ENCODE data around the gene HNRNPUL1.
A peak's percentile ranks its signal among the peaks of the same experiment; 100 is the strongest.

The HNRNPUL1 gene

DNA sequence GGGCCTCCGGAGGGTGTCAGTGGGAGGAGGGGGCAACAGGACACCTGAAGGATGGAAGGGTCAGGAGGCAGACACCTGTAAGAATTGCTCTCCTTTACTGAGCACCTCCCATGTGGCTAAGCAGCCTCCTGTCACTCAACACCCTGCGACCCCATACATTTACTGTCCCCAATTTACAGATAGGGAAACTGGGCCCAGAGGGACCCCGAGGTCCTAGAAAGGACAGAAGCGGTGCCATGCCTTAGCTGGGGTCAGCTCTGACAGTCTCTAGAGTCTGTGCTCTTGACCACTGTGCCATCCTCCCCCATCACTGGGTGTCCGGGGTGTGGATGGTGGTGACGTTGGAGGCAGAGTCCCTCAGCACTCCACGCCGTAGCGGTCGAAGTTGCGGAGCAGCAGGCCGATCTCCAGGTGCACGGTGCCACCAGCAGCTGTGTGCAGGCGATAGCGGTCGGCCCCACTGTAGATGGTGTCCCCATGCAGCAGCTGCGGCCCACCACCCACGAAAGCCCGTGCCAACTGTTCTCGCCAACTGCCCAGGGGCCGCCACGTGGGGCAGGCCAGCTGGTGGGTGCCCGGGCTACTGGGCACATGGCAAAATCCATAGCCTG lies 90.3 kb downstream of the HNRNPUL1 start:
- TF ChIP-seq CTCF (IDR thresholded peaks at IDR 0.05; ENCODE audit: insufficient read depth, low read depth, low read length, missing control alignments), result no peak
- H3K4me3 ChIP-seq (ENCODE audit: low read depth, low read length), result peak overlapping the region; percentile 96
- DNase-seq (ENCODE audit: low read depth), result no peak

DNA sequence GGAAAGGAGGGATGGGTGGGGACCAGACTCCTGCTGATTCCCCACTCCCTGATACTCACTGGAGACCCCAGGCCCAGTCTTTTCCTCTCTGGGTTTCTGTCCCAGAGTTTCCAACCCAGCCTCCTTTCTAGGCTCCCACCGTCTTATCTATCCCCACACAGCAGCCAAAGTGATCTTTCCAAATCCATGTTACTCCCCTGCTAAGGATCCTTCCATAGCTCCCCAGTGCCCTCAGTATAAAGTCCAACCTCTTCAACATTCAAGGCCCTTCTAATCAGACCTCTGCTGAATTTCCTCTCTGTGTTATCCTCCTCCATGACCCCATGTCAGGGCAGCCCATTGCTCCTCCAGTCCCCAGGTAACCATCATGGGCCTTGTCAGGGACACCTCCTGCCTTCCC lies 90.9 kb downstream of the HNRNPUL1 start:
- no peak for TF ChIP-seq CTCF (IDR thresholded peaks at IDR 0.05; ENCODE audit: insufficient read depth, low read depth, low read length, missing control alignments)
- DNase-seq (ENCODE audit: low read depth), result no peak
- no peak overlapping the region for H3K4me3 ChIP-seq (ENCODE audit: low read depth, low read length)

GRCh38 chr19:41355802-41356201 lies 91.6 kb downstream of the HNRNPUL1 start:
- TF ChIP-seq CTCF (IDR thresholded peaks at IDR 0.05; ENCODE audit: insufficient read depth, low read depth, low read length, missing control alignments), result no peak
- H3K4me3 ChIP-seq (ENCODE audit: low read depth, low read length), result no peak overlapping the region
- no peak for DNase-seq (ENCODE audit: low read depth)

GRCh38 chr19:41356984-41357739 lies 93.0 kb downstream of the HNRNPUL1 start:
- TF ChIP-seq CTCF (IDR thresholded peaks at IDR 0.05; ENCODE audit: insufficient read depth, low read depth, low read length, missing control alignments), result no peak
- DNase-seq (ENCODE audit: low read depth), result no peak
- H3K4me3 ChIP-seq (ENCODE audit: low read depth, low read length), result no peak overlapping the region
